ENCODE measurements around the gene FTO.

- TF ChIP-seq CTCF (IDR thresholded peaks at IDR 0.05), result no peak
- TF ChIP-seq POLR2A (IDR thresholded peaks at IDR 0.05), result no peak
- no peak for TF ChIP-seq EP300 (IDR thresholded peaks at IDR 0.05)
Measured at GRCh38 chr16:54126907-54127306, 423.0 kb downstream of the FTO start.

Data from tibial nerve (tissue), 4 donors.